Measurements from ENCODE around the gene NECAB2.

Gene NECAB2

DNA sequence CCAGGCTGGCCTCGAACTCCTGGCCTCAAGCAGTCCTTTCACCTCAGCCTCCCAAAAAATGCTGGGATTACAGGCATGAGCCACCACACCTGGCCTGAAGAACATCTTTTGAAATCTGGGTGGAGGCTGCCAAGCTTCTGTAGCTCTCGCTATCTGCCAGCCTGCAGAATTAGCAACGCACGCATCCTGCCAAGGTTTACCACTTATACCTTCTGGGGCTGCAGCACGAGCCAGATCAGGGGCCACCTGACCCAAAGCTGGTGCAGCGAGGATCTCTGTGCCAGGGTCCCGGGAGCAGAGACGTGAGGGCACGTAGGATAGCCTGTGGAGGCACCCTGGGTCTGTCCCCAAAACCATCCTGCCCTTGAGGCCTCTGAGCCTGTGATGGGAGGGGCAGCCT, 52.3 kb downstream of the NECAB2 start:
- Histone ChIP-seq H3K27me3 (peaks cover 79% of the 10 kb centered on the region), H3K4me3 (ENCODE audit: low read depth in 1 of 2, low read length in 1 of 2) (no peak overlapping the region), H3K36me3 (no peaks in the 10 kb centered on the region), H3K4me1 (ENCODE audit: control insufficient read depth in 1 of 2, insufficient read depth in 1 of 2, low read depth in 1 of 2, low read length in 1 of 2) (no peaks in the 10 kb centered on the region), H3K27ac (no peak overlapping the region), H3K9me3 (no peaks in the 10 kb centered on the region)
- TF ChIP-seq, protein P1, sequence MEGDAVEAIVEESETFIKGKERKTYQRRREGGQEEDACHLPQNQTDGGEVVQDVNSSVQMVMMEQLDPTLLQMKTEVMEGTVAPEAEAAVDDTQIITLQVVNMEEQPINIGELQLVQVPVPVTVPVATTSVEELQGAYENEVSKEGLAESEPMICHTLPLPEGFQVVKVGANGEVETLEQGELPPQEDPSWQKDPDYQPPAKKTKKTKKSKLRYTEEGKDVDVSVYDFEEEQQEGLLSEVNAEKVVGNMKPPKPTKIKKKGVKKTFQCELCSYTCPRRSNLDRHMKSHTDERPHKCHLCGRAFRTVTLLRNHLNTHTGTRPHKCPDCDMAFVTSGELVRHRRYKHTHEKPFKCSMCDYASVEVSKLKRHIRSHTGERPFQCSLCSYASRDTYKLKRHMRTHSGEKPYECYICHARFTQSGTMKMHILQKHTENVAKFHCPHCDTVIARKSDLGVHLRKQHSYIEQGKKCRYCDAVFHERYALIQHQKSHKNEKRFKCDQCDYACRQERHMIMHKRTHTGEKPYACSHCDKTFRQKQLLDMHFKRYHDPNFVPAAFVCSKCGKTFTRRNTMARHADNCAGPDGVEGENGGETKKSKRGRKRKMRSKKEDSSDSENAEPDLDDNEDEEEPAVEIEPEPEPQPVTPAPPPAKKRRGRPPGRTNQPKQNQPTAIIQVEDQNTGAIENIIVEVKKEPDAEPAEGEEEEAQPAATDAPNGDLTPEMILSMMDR (IDR thresholded peaks at IDR 0.05): no peak

DNA sequence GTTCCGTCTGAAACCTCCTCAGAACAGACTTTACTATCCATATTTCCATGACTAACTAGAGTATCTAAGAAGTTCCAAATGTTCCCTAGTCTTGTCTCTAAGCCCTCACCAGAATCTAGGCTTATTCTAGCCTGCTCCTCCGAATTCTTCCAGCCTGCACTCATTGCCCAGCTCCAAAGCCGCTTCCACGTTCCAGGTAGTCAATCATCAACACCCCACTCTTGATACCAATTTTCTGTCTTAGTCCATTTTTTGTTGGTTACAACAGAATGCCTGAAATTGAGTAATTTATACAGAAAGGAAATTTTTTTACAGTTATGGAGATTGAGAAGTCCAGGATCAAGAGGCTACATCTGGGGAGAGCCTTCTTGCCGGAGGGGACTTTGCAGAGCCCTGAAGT, 53.4 kb downstream of the NECAB2 start:
- H3K27ac ChIP-seq: no peak overlapping the region
- TF ChIP-seq, protein P1 (IDR thresholded peaks at IDR 0.05): no peak
- H3K27me3 ChIP-seq: peaks cover 83% of the 10 kb centered on the region
- H3K4me3 ChIP-seq (ENCODE audit: low read depth in 1 of 2, low read length in 1 of 2): no peak overlapping the region
- H3K9me3 ChIP-seq: no peaks in the 10 kb centered on the region
- no peaks in the 10 kb centered on the region for H3K36me3 ChIP-seq
- no peaks in the 10 kb centered on the region for H3K4me1 ChIP-seq (ENCODE audit: control insufficient read depth in 1 of 2, insufficient read depth in 1 of 2, low read depth in 1 of 2, low read length in 1 of 2)

DNA sequence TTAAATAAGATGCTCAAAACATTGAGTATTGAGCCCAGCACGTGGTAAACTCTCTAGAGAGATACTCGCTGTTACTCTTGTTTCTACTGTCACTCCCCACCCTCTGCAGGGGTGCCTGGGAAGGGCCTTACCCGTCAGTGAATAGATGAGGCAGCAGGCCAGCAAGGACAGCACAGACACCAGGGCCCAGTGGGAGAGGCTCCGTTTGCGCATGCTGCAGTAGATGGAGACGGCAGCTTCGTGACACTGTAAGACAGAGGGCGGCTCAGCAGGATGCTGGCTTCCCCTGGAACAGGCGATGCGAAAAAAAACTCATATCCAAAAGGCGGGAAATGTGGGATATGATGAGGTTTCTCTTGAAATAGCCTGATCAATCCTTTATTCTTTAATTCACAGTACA, 54.6 kb downstream of the NECAB2 start:
- Histone ChIP-seq H3K9me3 (no peaks in the 10 kb centered on the region), H3K4me3 (ENCODE audit: low read depth in 1 of 2, low read length in 1 of 2) (no peak overlapping the region), H3K36me3 (no peaks in the 10 kb centered on the region), H3K27ac (no peak overlapping the region), H3K4me1 (ENCODE audit: control insufficient read depth in 1 of 2, insufficient read depth in 1 of 2, low read depth in 1 of 2, low read length in 1 of 2) (peaks cover 0 to 2% of the 10 kb centered on the region in 2 experiments), H3K27me3 (peaks cover 86% of the 10 kb centered on the region)
- TF ChIP-seq, protein P1 (IDR thresholded peaks at IDR 0.05): no peak

DNA sequence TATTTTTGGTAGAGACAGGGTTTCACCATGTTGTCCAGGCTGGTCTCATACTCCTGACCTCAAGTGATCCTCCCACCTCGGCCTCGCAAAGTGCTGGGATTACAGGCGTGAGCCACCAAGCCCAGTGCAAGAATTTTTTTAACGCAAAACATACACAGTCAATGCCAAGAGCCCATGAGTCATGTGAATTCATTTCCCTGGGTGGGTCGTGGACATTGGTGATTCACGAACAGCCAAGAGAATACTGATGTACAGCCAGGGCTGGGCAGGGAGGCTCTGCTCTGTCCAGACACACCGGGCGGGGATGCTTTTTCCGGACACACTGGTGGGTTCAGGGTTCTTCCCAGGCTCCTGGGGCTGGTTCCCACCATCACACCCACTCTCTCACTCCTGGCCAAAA, 56.8 kb downstream of the NECAB2 start:
- no peak overlapping the region for H3K27ac ChIP-seq
- peaks cover 12 to 21% of the 10 kb centered on the region in 2 experiments for H3K4me1 ChIP-seq (ENCODE audit: control insufficient read depth in 1 of 2, insufficient read depth in 1 of 2, low read depth in 1 of 2, low read length in 1 of 2)
- H3K36me3 ChIP-seq: no peaks in the 10 kb centered on the region
- H3K9me3 ChIP-seq: no peaks in the 10 kb centered on the region
- TF ChIP-seq, protein P1 (IDR thresholded peaks at IDR 0.05): no peak
- H3K27me3 ChIP-seq: peaks cover 75% of the 10 kb centered on the region
- no peak overlapping the region for H3K4me3 ChIP-seq (ENCODE audit: low read depth in 1 of 2, low read length in 1 of 2)

DNA sequence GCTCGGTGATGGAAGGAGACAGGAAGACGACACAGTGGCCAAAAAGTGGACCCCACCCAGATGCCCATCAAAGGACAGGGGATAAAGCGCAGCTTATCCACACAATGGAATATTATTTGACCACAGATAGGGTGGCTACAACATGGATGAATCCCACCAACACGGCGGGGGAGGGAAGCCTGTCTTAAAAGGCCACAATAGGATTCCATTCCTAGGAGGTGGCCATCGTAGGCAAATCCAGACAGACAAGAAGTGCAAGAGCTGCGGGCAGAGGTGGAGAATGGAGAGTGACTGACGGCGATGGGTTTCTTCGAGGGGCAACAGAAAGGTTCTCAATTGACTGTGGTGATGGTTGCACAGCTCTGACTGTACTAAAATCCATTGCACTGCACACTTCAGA, 58.6 kb downstream of the NECAB2 start:
- Histone ChIP-seq H3K9me3 (no peaks in the 10 kb centered on the region), H3K27me3 (peaks cover 73% of the 10 kb centered on the region), H3K36me3 (no peaks in the 10 kb centered on the region), H3K27ac (no peak overlapping the region), H3K4me1 (ENCODE audit: control insufficient read depth in 1 of 2, insufficient read depth in 1 of 2, low read depth in 1 of 2, low read length in 1 of 2) (peaks cover 16 to 28% of the 10 kb centered on the region in 2 experiments), H3K4me3 (ENCODE audit: low read depth in 1 of 2, low read length in 1 of 2) (no peak overlapping the region)
- TF ChIP-seq, protein P1 (IDR thresholded peaks at IDR 0.05): no peak

DNA sequence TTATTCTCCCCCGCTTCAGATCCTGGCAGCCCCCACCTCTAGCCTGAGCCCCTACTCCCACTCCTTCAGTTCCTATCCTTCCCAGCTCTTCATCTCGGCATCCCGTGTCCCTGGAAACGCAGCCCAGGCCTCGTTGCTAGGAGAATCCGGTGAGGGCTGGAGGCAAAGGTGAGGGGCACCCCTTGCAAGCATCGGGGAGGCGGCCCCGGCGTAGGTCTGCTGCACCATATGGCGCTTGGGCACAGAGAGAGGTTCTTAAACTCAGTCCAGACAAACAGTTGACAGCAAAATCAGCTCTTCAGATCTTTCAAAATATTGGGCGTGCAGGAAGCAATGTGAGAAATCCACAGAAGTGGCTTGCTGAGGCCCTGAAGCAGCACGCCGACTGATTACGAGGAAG, 59.6 kb downstream of the NECAB2 start:
- peaks cover 16 to 28% of the 10 kb centered on the region in 2 experiments for H3K4me1 ChIP-seq (ENCODE audit: control insufficient read depth in 1 of 2, insufficient read depth in 1 of 2, low read depth in 1 of 2, low read length in 1 of 2)
- no peak overlapping the region for H3K27ac ChIP-seq
- H3K4me3 ChIP-seq (ENCODE audit: low read depth in 1 of 2, low read length in 1 of 2): no peak overlapping the region
- no peaks in the 10 kb centered on the region for H3K9me3 ChIP-seq
- TF ChIP-seq, protein P1 (IDR thresholded peaks at IDR 0.05): no peak
- peaks cover 73% of the 10 kb centered on the region for H3K27me3 ChIP-seq
- H3K36me3 ChIP-seq: no peaks in the 10 kb centered on the region

Measured in neutrophil (primary cell).